ENCODE results near the gene ENO2. TPM values are rescaled to one million over a fixed set of nuclear protein-coding genes. Genes with fewer than 3 reads are reported as not detected.

Gene ENO2
- total RNA-seq, 1 experiment from 2014 or later, result 138 TPM

GRCh38 chr12:6941782-6942181, 27.4 kb downstream of the ENO2 start:
- intact Hi-C loops (cut with micrococcal nuclease; ENCODE audit: unreplicated experiment), result no loop called here
- H3K4me3 ChIP-seq (ENCODE audit: low read depth, low read length, poor library complexity, severe bottlenecking), result no peak overlapping the region
- DNase-seq (ENCODE audit: low spot score), result no peak
- TF ChIP-seq EZH2 (IDR thresholded peaks at IDR 0.05; ENCODE audit: borderline replicate concordance, low read depth, low read length, poor library complexity, severe bottlenecking) (no peak), CTCF (conservative IDR thresholded peaks at IDR 0.05; ENCODE audit: low read depth, low read length) (no peak)
- peaks cover 31% of the 10 kb centered on the region for H3K4me1 ChIP-seq (ENCODE audit: insufficient read depth, low read length, poor library complexity, severe bottlenecking)
- H3K9me3 ChIP-seq (ENCODE audit: low read depth, low read length, poor library complexity, severe bottlenecking), result no peaks in the 10 kb centered on the region
- no TSS peak for BruUV-seq (replicated peaks)
- H3K36me3 ChIP-seq (ENCODE audit: insufficient read depth, low read length, poor library complexity, severe bottlenecking), result peaks cover 36% of the 10 kb centered on the region
- CTCF ChIA-PET, result no interaction called here
- H3K27me3 ChIP-seq (replicated peaks; ENCODE audit: insufficient read depth, low read depth, low read length, poor library complexity), result no peaks in the 10 kb centered on the region
- H3K27ac ChIP-seq (ENCODE audit: low read depth, low read length, poor library complexity, severe bottlenecking), result peak overlapping the region; percentile 39
- POLR2A ChIA-PET (ENCODE audit: low non-redundant PET), result no interaction called here

GRCh38 chr12:6942331-6942665, 27.9 kb downstream of the ENO2 start:
- Histone ChIP-seq H3K27ac (ENCODE audit: low read depth, low read length, poor library complexity, severe bottlenecking) (peak overlapping the region; percentile 99), H3K9me3 (ENCODE audit: low read depth, low read length, poor library complexity, severe bottlenecking) (no peaks in the 10 kb centered on the region), H3K4me1 (ENCODE audit: insufficient read depth, low read length, poor library complexity, severe bottlenecking) (peaks cover 26% of the 10 kb centered on the region), H3K27me3 (replicated peaks; ENCODE audit: insufficient read depth, low read depth, low read length, poor library complexity) (no peaks in the 10 kb centered on the region), H3K36me3 (ENCODE audit: insufficient read depth, low read length, poor library complexity, severe bottlenecking) (peaks cover 34% of the 10 kb centered on the region), H3K4me3 (ENCODE audit: low read depth, low read length, poor library complexity, severe bottlenecking) (no peak overlapping the region)
- ChIA-PET POLR2A (ENCODE audit: low non-redundant PET) (interaction anchor here (0.6 kb wide), 1 partner anchor 174 kb away, joined by 3 read pairs; no protein-coding TSS in a partner anchor), CTCF (interaction anchor here (3.2 kb wide), 1 partner anchor 23 kb away, joined by 20 read pairs; no protein-coding TSS in a partner anchor)
- no TSS peak for BruUV-seq (replicated peaks)
- intact Hi-C loops (cut with micrococcal nuclease; ENCODE audit: unreplicated experiment), result no loop called here
- TF ChIP-seq CTCF (conservative IDR thresholded peaks at IDR 0.05; ENCODE audit: low read depth, low read length), result no peak
- TF ChIP-seq EZH2 (IDR thresholded peaks at IDR 0.05; ENCODE audit: borderline replicate concordance, low read depth, low read length, poor library complexity, severe bottlenecking), result no peak
- DNase-seq (ENCODE audit: low spot score), result no peak

- H3K27ac ChIP-seq (ENCODE audit: low read depth, low read length, poor library complexity, severe bottlenecking), result peak overlapping the region; percentile 99
- DNase-seq (ENCODE audit: low spot score), result peak; percentile 93
- H3K9me3 ChIP-seq (ENCODE audit: low read depth, low read length, poor library complexity, severe bottlenecking), result no peaks in the 10 kb centered on the region
- H3K27me3 ChIP-seq (replicated peaks; ENCODE audit: insufficient read depth, low read depth, low read length, poor library complexity), result no peaks in the 10 kb centered on the region
- no TSS peak for BruUV-seq (replicated peaks)
- ChIA-PET CTCF (interaction anchor here (0.8 to 3.2 kb wide), 5 partner anchors 18 to 165 kb away, joined by 3 to 20 read pairs (median 5); no protein-coding TSS in a partner anchor), POLR2A (ENCODE audit: low non-redundant PET) (interaction anchor here (0.6 to 2.0 kb wide), 8 partner anchors 18 to 1107 kb away, joined by 3 to 19 read pairs (median 6); partner anchors contain the start of gene PEX5)
- H3K36me3 ChIP-seq (ENCODE audit: insufficient read depth, low read length, poor library complexity, severe bottlenecking), result peaks cover 33% of the 10 kb centered on the region
- intact Hi-C loops (cut with micrococcal nuclease; ENCODE audit: unreplicated experiment), result no loop called here
- peak overlapping the region; percentile 64 for H3K4me3 ChIP-seq (ENCODE audit: low read depth, low read length, poor library complexity, severe bottlenecking)
- H3K4me1 ChIP-seq (ENCODE audit: insufficient read depth, low read length, poor library complexity, severe bottlenecking), result peaks cover 21% of the 10 kb centered on the region
- TF ChIP-seq CTCF (conservative IDR thresholded peaks at IDR 0.05; ENCODE audit: low read depth, low read length), result no peak
- no peak for TF ChIP-seq EZH2 (IDR thresholded peaks at IDR 0.05; ENCODE audit: borderline replicate concordance, low read depth, low read length, poor library complexity, severe bottlenecking)
Measured at GRCh38 chr12:6943389-6943721, 29.0 kb downstream of the ENO2 start.

All from A673 (cell line).